Cardiac fibroblast (primary cell): ENCODE results near the gene MAN1C1.

ENCODE experiments used
- DNase-seq, 2 donors: peaks; one replicate each; pipeline versions ENCODE4 v3.0.0 to v3.0.0-alpha.2; 2010; ENCODE audit warnings: low read depth in 2 of 2
- H3K4me3 ChIP-seq, 2 donors: replicated peaks in 1 of 2; 1 replicate in 1 of 2; 2 replicates in 1 of 2; pipeline ENCODE4 v1.5.1; 2011; ENCODE audit warnings: low read depth in 2 of 2, low read length in 2 of 2, mild to moderate bottlenecking in 2 of 2, moderate library complexity in 1 of 2
- CTCF ChIP-seq: IDR thresholded peaks from one replicate; pipeline ENCODE4 v1.5.1; 2011; ENCODE audit warnings: low read depth, mild to moderate bottlenecking, low read length, inconsistent platforms

Gene MAN1C1

DNA sequence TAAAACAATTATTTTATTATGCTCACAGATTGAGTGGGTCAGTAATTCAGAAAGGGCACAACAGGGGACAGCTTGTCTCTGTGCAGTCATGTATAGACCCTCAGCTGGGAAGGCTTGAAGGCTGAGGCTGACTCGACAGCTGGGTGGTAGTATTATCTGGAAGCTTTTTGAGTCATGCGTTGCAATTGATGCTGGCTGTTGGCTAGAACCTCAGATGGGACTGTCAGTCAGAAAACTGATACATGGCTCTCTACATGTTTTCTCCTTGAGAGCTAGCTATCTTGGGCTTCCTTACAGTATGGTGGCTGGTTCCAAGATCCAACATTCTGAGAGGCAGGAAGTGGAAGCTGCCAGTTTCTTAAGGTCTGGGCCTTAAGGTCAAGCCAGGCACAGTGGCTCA, 121.9 kb downstream of the MAN1C1 start:
- no peak for TF ChIP-seq CTCF
- no peak for DNase-seq
- H3K4me3 ChIP-seq: no peak overlapping the region

DNA sequence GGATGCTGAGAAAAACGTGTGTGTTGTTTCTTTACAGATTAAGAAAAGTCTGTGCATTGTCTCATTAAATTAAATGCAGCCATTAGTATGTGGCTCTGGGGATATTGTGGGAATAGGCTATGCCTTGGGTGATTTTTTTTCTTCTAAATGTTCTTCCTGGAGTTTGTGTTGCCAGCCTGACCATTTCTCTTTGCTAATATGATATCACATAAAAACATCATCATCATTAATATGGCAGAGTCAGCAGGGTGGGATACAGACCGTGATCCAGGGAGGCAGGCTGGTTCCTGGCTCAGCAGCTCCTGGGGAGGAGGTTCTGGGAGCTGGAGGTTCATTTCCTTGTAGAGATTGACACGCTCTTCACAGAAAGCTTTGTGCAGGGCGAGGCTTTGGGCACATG, 122.8 kb downstream of the MAN1C1 start:
- H3K4me3 ChIP-seq: no peak overlapping the region
- no peak for DNase-seq
- no peak for TF ChIP-seq CTCF

- H3K4me3 ChIP-seq: no peak overlapping the region
- TF ChIP-seq CTCF: no peak
- DNase-seq: no peak
Measured at GRCh38 chr1:25740071-25740470, 123.5 kb downstream of the MAN1C1 start.

- no peak for DNase-seq
- H3K4me3 ChIP-seq: no peak overlapping the region
- TF ChIP-seq CTCF: no peak
Measured at GRCh38 chr1:25742316-25742715, 125.7 kb downstream of the MAN1C1 start.

- DNase-seq: peak; percentile 88 to 98
- no peak for TF ChIP-seq CTCF
- H3K4me3 ChIP-seq: no peak overlapping the region
Measured at GRCh38 chr1:25743164-25744139, 126.9 kb downstream of the MAN1C1 start.

- peak; percentile 74 for TF ChIP-seq CTCF
- DNase-seq: peak; percentile 62 to 90
- H3K4me3 ChIP-seq: no peak overlapping the region
Measured at GRCh38 chr1:25744140-25744581, 127.6 kb downstream of the MAN1C1 start.
